HEK293 (cell line): ENCODE measurements around the gene ROBO1.

Source experiments
- CTCF ChIA-PET: fragments of 350-600 bp; formaldehyde crosslinking; extraction: SDS; loops from one replicate; lab custom pipeline; 2021; ENCODE audit warnings: antibody characterized with exemption; lab: Yijun Ruan, JAX
- POLR2A ChIA-PET: fragments of 300-600 bp; formaldehyde crosslinking; extraction: SDS; loops from one replicate; lab custom pipeline; 2020; ENCODE audit warnings: antibody characterized with exemption, inconsistent platforms; lab: Yijun Ruan, JAX
- H3K27ac ChIP-seq: fragments of 200-500 bp; sonication (Bioruptor generic); 2 replicates; pipeline ENCODE4 v1.5.1; 2014; ENCODE audit warnings: low read depth, low read length, control low read depth, inconsistent platforms; ENCODE audit errors: extremely low read depth
- H3K36me3 ChIP-seq, 2 experiments: fragments of 200-500 bp in 1 of 2; sonication (Bioruptor generic) in 1 of 2; 1 replicate in 1 of 2; 2 replicates in 1 of 2; pipeline ENCODE4 v1.5.1; 2014 to 2017; ENCODE audit warnings: inconsistent platforms in 2 of 2, low read length in 2 of 2; ENCODE audit not compliant: control insufficient read depth in 2 of 2, insufficient read depth in 1 of 2
- H3K4me1 ChIP-seq: fragments of 200-500 bp; sonication (Bioruptor generic); 2 replicates; pipeline ENCODE4 v1.5.1; 2014; ENCODE audit warnings: mild to moderate bottlenecking, low read length, inconsistent platforms; ENCODE audit not compliant: control insufficient read depth, insufficient read depth
- H3K4me3 ChIP-seq: 2 replicates; pipeline ENCODE4 v1.5.1; 2011; ENCODE audit warnings: low read depth, mild to moderate bottlenecking, control low read depth, low read length, moderate library complexity
- H3K9me3 ChIP-seq: fragments of 200-500 bp; sonication (Bioruptor generic); 2 replicates; pipeline ENCODE4 v1.5.1; 2014; ENCODE audit warnings: low read depth, low read length, inconsistent platforms; ENCODE audit not compliant: control insufficient read depth, insufficient read depth
- BCL11B ChIP-seq: fragments of 450-650 bp; formaldehyde crosslinking; IDR thresholded peaks from 2 replicates; pipeline ENCODE4 v1.5.1; 2016; ENCODE audit warnings: low read depth, missing biosample characterization, missing genetic modification characterization
- BCL6B ChIP-seq: fragments of 450-650 bp; formaldehyde crosslinking; IDR thresholded peaks from 2 replicates; pipeline ENCODE4 v1.5.1; 2017; ENCODE audit warnings: missing biosample characterization, missing genetic modification characterization
- GLI4 ChIP-seq: fragments of 450-650 bp; formaldehyde crosslinking; IDR thresholded peaks from 2 replicates; pipeline ENCODE4 v1.5.1; 2016; ENCODE audit warnings: missing biosample characterization, missing genetic modification characterization
- KLF10 ChIP-seq: fragments of 450-650 bp; IDR thresholded peaks from 2 replicates; pipeline ENCODE4 v1.5.1; 2018; ENCODE audit warnings: missing biosample characterization, mild to moderate bottlenecking, missing genetic modification characterization
- SCRT1 ChIP-seq: fragments of 450-650 bp; formaldehyde crosslinking; IDR thresholded peaks from 2 replicates; pipeline ENCODE4 v1.5.1; 2016; ENCODE audit warnings: missing biosample characterization, missing genetic modification characterization, borderline replicate concordance
- SCRT2 ChIP-seq: fragments of 450-650 bp; formaldehyde crosslinking; IDR thresholded peaks from 2 replicates; pipeline ENCODE4 v1.5.1; 2016; ENCODE audit warnings: missing biosample characterization, missing genetic modification characterization
- SP3 ChIP-seq: fragments of 450-650 bp; formaldehyde crosslinking; IDR thresholded peaks from 2 replicates; pipeline ENCODE4 v1.5.1; 2016; ENCODE audit warnings: missing biosample characterization, missing genetic modification characterization
- ZBTB1 ChIP-seq: fragments of 450-650 bp; formaldehyde crosslinking; IDR thresholded peaks from 2 replicates; pipeline ENCODE4 v1.5.1; 2016; ENCODE audit warnings: missing biosample characterization, missing genetic modification characterization
- ZFP41 ChIP-seq: fragments of 450-650 bp; formaldehyde crosslinking; IDR thresholded peaks from 2 replicates; pipeline ENCODE4 v1.5.1; 2016; ENCODE audit warnings: missing biosample characterization, missing genetic modification characterization, borderline replicate concordance
- ZNF175 ChIP-seq: fragments of 450-650 bp; formaldehyde crosslinking; IDR thresholded peaks from 2 replicates; pipeline ENCODE4 v1.5.1; 2016; ENCODE audit warnings: missing biosample characterization, missing genetic modification characterization
- ZNF2 ChIP-seq: fragments of 450-650 bp; formaldehyde crosslinking; IDR thresholded peaks from 2 replicates; pipeline ENCODE4 v1.5.1; 2016; ENCODE audit warnings: missing biosample characterization, missing genetic modification characterization
- ZNF211 ChIP-seq: fragments of 450-650 bp; formaldehyde crosslinking; IDR thresholded peaks from 2 replicates; pipeline ENCODE4 v1.5.1; 2016; ENCODE audit warnings: low read depth, missing biosample characterization, missing genetic modification characterization
- ZNF223 ChIP-seq: fragments of 450-650 bp; formaldehyde crosslinking; IDR thresholded peaks from 2 replicates; pipeline ENCODE4 v1.5.1; 2016; ENCODE audit warnings: missing biosample characterization, missing genetic modification characterization
- ZNF335 ChIP-seq: fragments of 450-650 bp; formaldehyde crosslinking; conservative IDR thresholded peaks from 2 replicates; pipeline ENCODE4 v1.5.1; 2016; ENCODE audit warnings: missing biosample characterization, missing genetic modification characterization
- ZNF549 ChIP-seq: fragments of 450-650 bp; IDR thresholded peaks from 2 replicates; pipeline ENCODE4 v1.5.1; 2018; ENCODE audit warnings: missing biosample characterization, missing genetic modification characterization, mild to moderate bottlenecking, inconsistent platforms, moderate library complexity
- ZNF776 ChIP-seq: fragments of 450-650 bp; formaldehyde crosslinking; IDR thresholded peaks from 2 replicates; pipeline ENCODE4 v1.5.0; 2017; ENCODE audit warnings: missing biosample characterization, missing genetic modification characterization, borderline replicate concordance
- ZSCAN23 ChIP-seq: fragments of 450-650 bp; formaldehyde crosslinking; IDR thresholded peaks from 2 replicates; pipeline ENCODE4 v1.5.1; 2016; ENCODE audit warnings: missing biosample characterization, missing genetic modification characterization
- TF ChIP-seq, protein P1 (sequence below): fragments of 450-650 bp; formaldehyde crosslinking; IDR thresholded peaks from 2 replicates; pipeline ENCODE4 v1.5.1; 2017; ENCODE audit warnings: missing biosample characterization, missing genetic modification characterization
- TF ChIP-seq, protein P2 (sequence below): fragments of 450-650 bp; formaldehyde crosslinking; IDR thresholded peaks from 2 replicates; pipeline ENCODE4 v1.5.1; 2017; ENCODE audit warnings: missing biosample characterization, missing genetic modification characterization
- TF ChIP-seq, protein P3 (sequence below): fragments of 450-650 bp; formaldehyde crosslinking; IDR thresholded peaks from 2 replicates; pipeline ENCODE4 v1.5.1; 2017; ENCODE audit warnings: missing biosample characterization, missing genetic modification characterization
- TF ChIP-seq, protein P4 (sequence below): fragments of 450-650 bp; formaldehyde crosslinking; IDR thresholded peaks from 2 replicates; pipeline ENCODE4 v1.5.1; 2016; ENCODE audit warnings: missing biosample characterization, missing genetic modification characterization

Gene ROBO1

DNA sequence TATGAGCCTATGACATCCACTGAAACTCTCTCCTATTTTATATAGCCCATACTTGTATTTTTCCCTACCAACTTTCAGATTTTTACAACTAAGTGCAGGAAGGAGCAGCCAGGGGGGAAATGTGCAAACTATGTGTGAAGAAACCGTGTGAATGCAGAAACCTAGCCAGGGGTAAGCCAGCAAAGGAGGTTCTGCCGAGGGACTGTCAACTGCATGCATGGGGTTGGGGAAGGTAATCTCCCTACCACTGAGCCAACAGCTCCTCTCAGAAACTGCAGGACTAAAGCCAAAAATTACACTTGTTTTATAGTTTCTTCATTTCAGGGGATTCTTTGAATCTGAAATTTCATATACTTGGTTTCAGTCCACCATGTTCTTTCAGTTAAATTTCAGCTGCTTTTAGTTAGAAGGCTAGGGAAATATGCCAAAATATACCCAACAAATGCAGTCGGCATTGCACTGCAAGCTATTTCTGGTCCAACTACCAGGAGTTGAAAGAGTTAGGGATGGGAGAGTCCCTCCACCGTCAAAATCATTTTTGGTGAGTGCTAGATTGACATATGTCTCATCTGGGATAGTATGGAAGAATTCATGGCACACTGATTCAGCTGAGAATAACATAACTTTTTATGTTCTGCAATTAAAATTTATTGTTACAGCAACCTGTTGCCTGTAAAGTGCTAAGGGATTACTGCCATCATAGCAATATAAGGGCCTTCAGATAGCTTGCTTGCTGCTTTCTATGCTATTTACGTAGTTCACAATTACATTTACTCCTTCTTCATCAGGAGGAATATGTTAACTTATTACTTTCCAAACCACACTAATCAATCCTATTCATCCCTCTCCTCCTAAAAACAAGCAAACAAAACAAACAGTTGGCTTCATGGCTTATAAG lies 904.2 kb downstream of the ROBO1 start (continued):
- TF ChIP-seq ZNF776 (tag by site-specific recombination) = no peak
- TF ChIP-seq ZNF211 = no peak
- TF ChIP-seq, protein P1, sequence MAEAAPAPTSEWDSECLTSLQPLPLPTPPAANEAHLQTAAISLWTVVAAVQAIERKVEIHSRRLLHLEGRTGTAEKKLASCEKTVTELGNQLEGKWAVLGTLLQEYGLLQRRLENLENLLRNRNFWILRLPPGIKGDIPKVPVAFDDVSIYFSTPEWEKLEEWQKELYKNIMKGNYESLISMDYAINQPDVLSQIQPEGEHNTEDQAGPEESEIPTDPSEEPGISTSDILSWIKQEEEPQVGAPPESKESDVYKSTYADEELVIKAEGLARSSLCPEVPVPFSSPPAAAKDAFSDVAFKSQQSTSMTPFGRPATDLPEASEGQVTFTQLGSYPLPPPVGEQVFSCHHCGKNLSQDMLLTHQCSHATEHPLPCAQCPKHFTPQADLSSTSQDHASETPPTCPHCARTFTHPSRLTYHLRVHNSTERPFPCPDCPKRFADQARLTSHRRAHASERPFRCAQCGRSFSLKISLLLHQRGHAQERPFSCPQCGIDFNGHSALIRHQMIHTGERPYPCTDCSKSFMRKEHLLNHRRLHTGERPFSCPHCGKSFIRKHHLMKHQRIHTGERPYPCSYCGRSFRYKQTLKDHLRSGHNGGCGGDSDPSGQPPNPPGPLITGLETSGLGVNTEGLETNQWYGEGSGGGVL (tag by site-specific recombination) = no peak
- no peak for TF ChIP-seq SP3
- TF ChIP-seq BCL11B (tag by site-specific recombination) = 0 out of 2 replicates have a peak, but pooled peaks have one; percentile 39
- TF ChIP-seq KLF10 (tag by site-specific recombination) = no peak
- TF ChIP-seq, protein P2, sequence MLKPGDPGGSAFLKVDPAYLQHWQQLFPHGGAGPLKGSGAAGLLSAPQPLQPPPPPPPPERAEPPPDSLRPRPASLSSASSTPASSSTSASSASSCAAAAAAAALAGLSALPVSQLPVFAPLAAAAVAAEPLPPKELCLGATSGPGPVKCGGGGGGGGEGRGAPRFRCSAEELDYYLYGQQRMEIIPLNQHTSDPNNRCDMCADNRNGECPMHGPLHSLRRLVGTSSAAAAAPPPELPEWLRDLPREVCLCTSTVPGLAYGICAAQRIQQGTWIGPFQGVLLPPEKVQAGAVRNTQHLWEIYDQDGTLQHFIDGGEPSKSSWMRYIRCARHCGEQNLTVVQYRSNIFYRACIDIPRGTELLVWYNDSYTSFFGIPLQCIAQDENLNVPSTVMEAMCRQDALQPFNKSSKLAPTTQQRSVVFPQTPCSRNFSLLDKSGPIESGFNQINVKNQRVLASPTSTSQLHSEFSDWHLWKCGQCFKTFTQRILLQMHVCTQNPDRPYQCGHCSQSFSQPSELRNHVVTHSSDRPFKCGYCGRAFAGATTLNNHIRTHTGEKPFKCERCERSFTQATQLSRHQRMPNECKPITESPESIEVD (tag by site-specific recombination) = peak; percentile 70
- TF ChIP-seq SCRT2 (tag by site-specific recombination) = peak; percentile 85
- no peak for TF ChIP-seq ZNF2 (tag by site-specific recombination)
- TF ChIP-seq BCL6B = 0 out of 2 replicates have a peak, but pooled peaks have one; percentile 20
- no peak for TF ChIP-seq ZNF335 (tag by site-specific recombination)
- TF ChIP-seq, all 188 proteins: peak for 7

- CTCF ChIA-PET = interaction anchor here (0.9 kb wide), 1 partner anchor 115 kb away, joined by 3 read pairs; no protein-coding TSS in a partner anchor
- Histone ChIP-seq H3K36me3 (no peaks in the 10 kb centered on the region), H3K4me3 (no peak overlapping the region), H3K4me1 (peaks cover 3% of the 10 kb centered on the region), H3K27ac (no peak overlapping the region), H3K9me3 (no peaks in the 10 kb centered on the region)
- POLR2A ChIA-PET = no interaction called here
- TF ChIP-seq ZBTB1 (tag by site-specific recombination) (no peak), ZNF175 (no peak), ZNF549 (no peak), ZNF223 (tag by site-specific recombination) (no peak), ZSCAN23 (tag by site-specific recombination) (no peak), ZNF2 (tag by site-specific recombination) (no peak), GLI4 (tag by site-specific recombination) (no peak), ZFP41 (tag by site-specific recombination) (no peak), SCRT1 (tag by site-specific recombination) (no peak)
- TF ChIP-seq, protein P3, sequence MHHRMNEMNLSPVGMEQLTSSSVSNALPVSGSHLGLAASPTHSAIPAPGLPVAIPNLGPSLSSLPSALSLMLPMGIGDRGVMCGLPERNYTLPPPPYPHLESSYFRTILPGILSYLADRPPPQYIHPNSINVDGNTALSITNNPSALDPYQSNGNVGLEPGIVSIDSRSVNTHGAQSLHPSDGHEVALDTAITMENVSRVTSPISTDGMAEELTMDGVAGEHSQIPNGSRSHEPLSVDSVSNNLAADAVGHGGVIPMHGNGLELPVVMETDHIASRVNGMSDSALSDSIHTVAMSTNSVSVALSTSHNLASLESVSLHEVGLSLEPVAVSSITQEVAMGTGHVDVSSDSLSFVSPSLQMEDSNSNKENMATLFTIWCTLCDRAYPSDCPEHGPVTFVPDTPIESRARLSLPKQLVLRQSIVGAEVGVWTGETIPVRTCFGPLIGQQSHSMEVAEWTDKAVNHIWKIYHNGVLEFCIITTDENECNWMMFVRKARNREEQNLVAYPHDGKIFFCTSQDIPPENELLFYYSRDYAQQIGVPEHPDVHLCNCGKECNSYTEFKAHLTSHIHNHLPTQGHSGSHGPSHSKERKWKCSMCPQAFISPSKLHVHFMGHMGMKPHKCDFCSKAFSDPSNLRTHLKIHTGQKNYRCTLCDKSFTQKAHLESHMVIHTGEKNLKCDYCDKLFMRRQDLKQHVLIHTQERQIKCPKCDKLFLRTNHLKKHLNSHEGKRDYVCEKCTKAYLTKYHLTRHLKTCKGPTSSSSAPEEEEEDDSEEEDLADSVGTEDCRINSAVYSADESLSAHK (tag by site-specific recombination) = no peak
- TF ChIP-seq, protein P4, sequence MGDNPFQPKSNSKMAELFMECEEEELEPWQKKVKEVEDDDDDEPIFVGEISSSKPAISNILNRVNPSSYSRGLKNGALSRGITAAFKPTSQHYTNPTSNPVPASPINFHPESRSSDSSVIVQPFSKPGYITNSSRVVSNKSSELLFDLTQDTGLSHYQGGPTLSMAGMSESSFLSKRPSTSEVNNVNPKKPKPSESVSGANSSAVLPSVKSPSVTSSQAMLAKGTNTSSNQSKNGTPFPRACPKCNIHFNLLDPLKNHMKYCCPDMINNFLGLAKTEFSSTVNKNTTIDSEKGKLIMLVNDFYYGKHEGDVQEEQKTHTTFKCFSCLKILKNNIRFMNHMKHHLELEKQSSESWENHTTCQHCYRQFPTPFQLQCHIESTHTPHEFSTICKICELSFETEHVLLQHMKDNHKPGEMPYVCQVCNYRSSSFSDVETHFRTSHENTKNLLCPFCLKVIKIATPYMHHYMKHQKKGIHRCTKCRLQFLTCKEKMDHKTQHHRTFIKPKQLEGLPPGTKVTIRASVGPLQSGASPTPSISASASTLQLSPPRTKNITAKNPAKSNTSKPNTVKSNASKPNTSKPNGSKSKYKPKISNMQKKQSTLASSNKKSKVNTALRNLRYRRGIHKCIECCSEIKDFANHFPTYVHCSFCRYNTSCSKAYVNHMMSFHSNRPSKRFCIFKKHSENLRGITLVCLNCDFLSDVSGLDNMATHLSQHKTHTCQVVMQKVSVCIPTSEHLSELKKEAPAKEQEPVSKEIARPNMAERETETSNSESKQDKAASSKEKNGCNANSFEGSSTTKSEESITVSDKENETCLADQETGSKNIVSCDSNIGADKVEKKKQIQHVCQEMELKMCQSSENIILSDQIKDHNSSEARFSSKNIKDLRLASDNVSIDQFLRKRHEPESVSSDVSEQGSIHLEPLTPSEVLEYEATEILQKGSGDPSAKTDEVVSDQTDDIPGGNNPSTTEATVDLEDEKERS (tag by site-specific recombination) = no peak
- TF ChIP-seq, protein P1 (tag by site-specific recombination) = no peak
These were observed 906.6 kb downstream of the ROBO1 start for GRCh38 chr3:78861156-78861555.
